ENCODE measurements around the gene AMIGO1. TPM values are rescaled to one million over a fixed set of nuclear protein-coding genes. Genes with fewer than 3 reads are reported as not detected.

The AMIGO1 gene
- 0.12 and 1.4 TPM in 2 replicates for total RNA-seq

GRCh38 chr1:109509176-109510134, at the start of gene AMIGO1:
Gene AMIGO1 (minus strand): TSS chr1:109509727. CDS start chr1:109508912, 815 bp downstream.

GRCh38 chr1:109548321-109549267, 39.1 kb upstream of the AMIGO1 start, which contains the start of gene GNAI3:
Gene GNAI3 (plus strand): TSS chr1:109548615. CDS start chr1:109548721, 106 bp downstream.

GRCh38 chr1:109539676-109540075, 30.1 kb upstream of the AMIGO1 start, which contains the start of gene GPR61:
Gene GPR61 (plus strand): TSS chr1:109539872. CDS start chr1:109543023, 3,151 bp downstream.

GRCh38 chr1:109493805-109494539, 15.6 kb downstream of the AMIGO1 start, which contains the start of gene CYB561D1:
Gene CYB561D1 (plus strand): TSS chr1:109494094. CDS start chr1:109494140, 46 bp downstream.

GRCh38 chr1:109483672-109484518, 25.6 kb downstream of the AMIGO1 start, which contains the start of gene ATXN7L2:
Gene ATXN7L2 (plus strand): TSS chr1:109483905. CDS start chr1:109483954, 49 bp downstream.

GRCh38 chr1:109466452-109467300, 42.9 kb downstream of the AMIGO1 start, which contains the start of gene SYPL2:
Gene SYPL2 (plus strand): TSS chr1:109466546. CDS start chr1:109466844, 298 bp downstream.

Other genes with a start within 250 kb of the AMIGO1 start
- gene PSRC1, start 226.6 kb downstream of the AMIGO1 start, total RNA-seq, result 5.3 and 9.9 TPM in 2 replicates
- gene MYBPHL, start 202.7 kb downstream of the AMIGO1 start, total RNA-seq, result not detected in 2 replicates
- gene SORT1, start 111.8 kb downstream of the AMIGO1 start, total RNA-seq, result 4.9 and 5.6 TPM in 2 replicates
- 28.9 and 32.3 TPM in 2 replicates for gene PSMA5, start 83.3 kb downstream of the AMIGO1 start, total RNA-seq
- 0.23 and 1.4 TPM in 2 replicates for gene SYPL2, start 43.2 kb downstream of the AMIGO1 start, total RNA-seq
- gene ATXN7L2, start 25.8 kb downstream of the AMIGO1 start, total RNA-seq, result 5.8 and 6.2 TPM in 2 replicates
- gene CYB561D1, start 15.6 kb downstream of the AMIGO1 start, total RNA-seq, result 6.0 and 7.4 TPM in 2 replicates
- not detected in 2 replicates for gene GPR61, start 30.1 kb upstream of the AMIGO1 start, total RNA-seq
- 7.5 TPM in 2 replicates for gene GNAI3, start 38.9 kb upstream of the AMIGO1 start, total RNA-seq
- 0.17 TPM in 1 of 2 replicates, not detected in the other for gene GNAT2, start 109.9 kb upstream of the AMIGO1 start, total RNA-seq
- gene AMPD2, start 110.1 kb upstream of the AMIGO1 start, total RNA-seq, result 47.5 and 50.8 TPM in 2 replicates
- 4.3 and 17.6 TPM in 2 replicates for gene GSTM4, start 146.4 kb upstream of the AMIGO1 start, total RNA-seq
- gene GSTM2, start 158.3 kb upstream of the AMIGO1 start, total RNA-seq, result 55.4 and 78.2 TPM in 2 replicates
- 75.3 TPM in 1 of 2 replicates, not detected in the other for gene GSTM1, start 178.1 kb upstream of the AMIGO1 start, total RNA-seq
- gene GSTM5, start 202.5 kb upstream of the AMIGO1 start, total RNA-seq, result 3.7 TPM in 1 of 2 replicates, not detected in the other
- 78.7 and 143 TPM in 2 replicates for gene GSTM3, start 231.3 kb upstream of the AMIGO1 start, total RNA-seq